ENCODE data around the gene DNAH3.
"Not testable (repeated sequence)": the region's sequence is repeated elsewhere in the genome, so short reads cannot be mapped to it uniquely, and the experiment has no call there.

Gene DNAH3

DNA sequence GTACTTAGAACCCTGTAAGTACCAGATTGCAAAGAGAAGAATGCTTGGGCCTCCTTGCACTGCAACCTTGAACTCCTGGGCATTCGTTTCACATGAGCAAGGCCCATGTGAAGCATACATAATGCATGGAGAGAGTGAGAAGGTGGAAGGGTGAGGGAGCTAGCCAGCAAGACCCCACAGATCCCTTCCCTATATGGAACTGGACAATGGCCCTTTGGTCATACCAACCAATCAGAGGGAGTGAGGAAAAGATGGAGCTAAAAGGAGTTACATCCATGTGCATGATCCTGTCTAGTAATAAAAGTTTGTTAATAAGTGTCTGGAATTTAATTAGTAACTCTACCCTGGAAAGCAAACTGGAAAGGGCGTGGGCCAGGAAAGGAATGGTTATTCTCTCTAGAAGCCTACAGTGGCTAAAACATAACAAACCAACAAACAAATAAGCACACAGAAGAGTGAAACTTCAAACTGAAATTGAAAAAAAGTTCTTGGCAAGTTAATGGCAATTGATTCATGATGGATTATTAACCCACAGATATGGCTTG is 29.6 kb downstream of the DNAH3 start:
- DNase-seq, result no peak

DNA sequence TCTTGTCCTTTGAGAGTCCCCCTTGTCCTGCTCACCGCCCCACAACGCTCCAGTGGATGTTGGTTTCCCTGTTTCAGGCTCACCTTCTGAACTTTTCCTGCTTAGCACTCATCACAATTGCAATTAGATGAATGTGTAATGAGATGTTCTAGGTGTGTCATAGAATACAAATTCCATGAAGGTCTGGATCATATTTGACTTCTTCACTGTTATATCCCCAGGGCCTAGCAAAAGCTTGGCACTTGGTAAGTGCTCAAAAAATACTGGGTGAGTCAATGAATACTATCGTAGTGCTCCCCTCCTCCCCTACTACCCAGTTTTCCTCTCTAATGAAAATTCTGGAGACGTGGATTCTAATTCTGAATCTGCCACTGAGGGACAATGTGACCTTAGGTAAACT is 33.1 kb downstream of the DNAH3 start:
- no peak for DNase-seq

DNA sequence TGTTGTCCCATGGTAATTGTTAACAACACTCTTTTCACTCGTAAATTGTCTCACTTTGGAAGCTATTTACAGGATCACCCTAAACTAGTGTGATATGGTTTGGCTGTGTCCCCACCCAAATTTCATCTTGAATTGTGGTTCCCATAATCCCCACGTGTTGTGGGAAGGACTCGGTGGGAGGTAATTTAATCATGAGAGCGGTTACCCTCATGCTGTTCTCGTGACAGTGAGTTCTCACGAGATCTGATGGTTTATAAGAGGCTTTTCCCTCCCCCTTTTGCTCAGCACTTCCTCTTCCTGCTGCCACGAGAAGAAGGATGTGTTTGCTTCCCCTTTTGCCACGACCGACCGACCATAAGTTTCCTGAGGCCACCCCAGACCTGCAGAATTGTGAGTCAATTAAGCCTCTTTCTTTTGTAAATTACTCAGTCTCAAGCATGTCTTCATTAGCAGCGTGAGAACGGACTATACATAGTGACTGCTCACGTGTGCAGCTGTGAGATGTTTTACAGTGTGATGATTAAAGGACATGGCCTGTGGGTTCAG is 34.4 kb downstream of the DNAH3 start:
- DNase-seq, result peak; percentile 15

DNA sequence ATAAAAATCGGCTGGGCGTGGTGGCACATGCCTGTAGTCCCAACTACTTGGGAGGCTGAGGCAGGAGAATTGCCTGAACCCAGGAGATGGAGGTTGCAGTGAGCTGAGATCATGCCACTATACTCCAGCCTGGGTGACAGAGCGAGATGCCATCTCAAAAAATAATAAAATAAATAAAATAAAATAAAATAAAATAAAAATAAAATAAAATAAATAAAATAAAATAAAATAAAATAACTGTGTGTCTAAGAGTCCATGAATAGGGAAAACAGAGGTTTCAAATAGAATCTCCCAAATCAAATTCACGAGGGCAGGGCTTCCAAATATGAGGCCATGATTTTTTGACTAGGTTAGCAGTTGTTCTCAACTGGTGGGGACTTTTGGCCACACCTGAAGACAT is 35.1 kb downstream of the DNAH3 start:
- DNase-seq, result not testable (repeated sequence)

DNA sequence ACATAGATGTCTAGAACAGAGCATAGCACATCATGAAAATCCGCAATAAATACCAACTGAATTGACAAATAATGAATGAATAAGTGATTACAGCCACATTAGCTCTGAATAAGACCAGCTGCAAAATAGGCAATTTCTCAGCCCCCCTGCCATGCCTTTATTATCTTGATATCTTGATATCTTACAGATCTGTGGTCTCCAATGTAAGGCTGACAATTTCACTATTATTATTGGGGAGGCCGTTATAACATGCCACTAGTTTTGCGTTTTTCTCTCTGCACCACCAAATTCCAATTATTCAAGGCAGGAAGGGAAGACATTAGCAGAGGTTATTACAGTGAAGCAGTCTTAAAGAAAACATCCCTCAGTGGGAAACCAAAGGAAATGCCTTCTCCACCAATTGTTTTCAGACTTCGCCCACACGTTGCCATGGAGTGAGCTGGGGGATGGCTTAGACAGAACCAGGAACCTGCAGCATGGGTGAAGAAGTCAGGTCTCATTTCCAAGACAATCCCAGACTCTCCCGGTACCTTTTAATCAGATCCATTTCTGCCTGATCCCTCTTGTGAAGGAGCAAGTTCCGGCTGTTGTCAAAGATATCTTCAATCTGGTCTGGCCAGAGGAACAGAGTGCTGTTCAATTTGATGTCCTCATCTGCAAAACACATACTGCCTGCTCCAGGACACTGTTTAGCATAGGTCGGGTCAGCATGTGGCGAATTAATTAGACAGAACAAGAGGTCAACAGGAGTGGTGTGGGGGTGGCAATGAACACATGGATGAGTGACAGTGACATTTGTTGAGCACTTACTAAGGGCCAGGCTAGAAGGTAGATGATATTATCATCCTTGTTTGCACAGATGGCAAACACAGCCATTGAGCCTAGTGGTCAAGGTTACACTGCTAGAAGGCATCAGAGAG is 46.4 kb downstream of the DNAH3 start:
- peak; percentile 78 for DNase-seq

DNA sequence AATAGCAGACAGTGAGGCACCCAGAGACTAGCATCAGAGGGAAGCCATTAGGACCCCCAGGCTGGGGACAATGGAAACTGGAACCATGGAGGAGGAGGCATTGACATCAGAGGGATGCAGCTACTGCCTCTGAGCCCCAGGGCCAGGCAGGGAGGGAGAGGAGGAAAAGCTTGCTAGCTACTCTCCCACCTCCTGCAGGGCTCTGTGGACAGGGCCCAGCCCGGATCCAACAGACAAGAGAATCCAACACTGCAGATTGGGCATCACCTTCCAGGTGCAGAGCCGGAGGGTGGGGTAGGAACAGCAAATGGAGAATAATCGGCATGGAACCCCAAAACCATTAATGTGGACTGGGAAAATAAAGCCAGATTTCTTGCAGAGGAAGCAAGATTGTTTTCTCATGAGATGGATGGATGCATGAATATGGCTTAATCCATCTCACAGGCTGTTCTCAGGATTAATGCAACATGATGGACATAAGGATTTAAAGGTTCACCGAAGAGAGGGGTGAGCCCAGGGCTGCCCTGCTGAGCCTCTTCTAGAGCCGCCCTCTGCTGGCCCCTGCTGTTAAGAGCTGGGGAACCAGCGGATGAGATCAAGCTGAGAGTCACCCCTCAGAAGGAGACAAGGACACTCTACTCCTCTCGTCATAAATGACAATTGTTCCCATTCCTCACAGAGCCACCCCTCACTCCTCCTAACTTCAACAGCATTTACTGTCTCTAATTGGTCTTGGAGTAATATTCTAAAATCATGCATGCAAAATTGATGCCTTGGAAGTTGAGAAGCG is 48.8 kb downstream of the DNAH3 start:
- peak; percentile 26 for DNase-seq

DNA sequence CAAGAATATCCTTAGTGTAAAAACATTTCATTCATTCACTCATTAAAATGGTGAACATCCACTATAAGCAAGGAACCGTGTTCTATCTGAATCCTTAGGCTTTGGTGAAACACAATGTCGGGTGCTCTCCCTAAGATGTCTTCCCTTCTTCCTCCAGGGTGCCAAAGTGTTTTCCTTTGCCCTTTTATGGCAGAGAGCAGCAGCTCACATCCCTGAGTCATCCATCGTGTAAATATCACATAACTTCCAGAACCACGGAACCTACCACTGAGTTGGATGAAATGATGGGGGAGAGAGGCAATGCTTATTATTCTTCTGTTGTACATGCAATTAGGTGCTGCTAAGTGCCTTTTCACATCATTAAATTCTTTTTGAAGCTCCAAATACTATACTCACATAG is 50.2 kb downstream of the DNAH3 start:
- DNase-seq, result peak; percentile 86

DNA sequence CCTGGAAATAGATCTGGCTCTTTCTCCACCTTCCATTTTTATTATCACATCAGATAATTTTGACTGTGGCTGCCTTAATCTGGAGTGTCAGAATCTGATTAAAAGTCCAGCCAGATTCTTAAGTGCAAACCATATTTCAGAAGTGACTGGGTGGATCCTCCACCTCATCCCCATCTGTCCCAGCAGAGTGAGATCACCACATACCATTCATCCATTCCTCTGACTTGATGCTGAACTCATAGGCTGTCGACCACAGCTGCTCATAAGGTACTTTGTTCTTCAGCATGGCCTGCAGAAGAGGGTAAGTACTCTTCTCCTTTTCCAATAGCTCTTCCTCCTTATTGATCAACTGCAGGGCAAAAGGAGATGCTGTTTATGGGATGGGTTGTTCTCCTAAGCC is 53.5 kb downstream of the DNAH3 start:
- DNase-seq, result peak; percentile 68

DNA sequence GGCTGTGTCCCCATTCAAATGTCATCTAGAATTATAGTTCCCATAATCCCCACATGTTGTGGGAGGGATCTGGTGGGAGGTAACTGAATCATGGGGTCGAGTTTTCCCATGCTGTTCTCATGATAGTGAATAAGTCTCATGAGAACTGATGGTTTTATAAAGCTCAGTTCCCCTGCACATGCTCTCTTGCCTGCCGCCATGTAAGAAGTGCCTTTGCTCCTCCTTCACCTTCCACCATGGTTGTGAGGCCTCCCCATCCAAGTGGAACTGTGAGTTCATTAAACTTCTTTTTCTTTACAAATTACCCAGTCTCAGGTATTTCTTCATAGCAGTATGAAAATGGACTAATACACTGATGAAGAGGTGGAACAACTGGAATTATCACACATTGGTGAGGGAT is 55.9 kb downstream of the DNAH3 start:
- DNase-seq, result not testable (repeated sequence)

DNA sequence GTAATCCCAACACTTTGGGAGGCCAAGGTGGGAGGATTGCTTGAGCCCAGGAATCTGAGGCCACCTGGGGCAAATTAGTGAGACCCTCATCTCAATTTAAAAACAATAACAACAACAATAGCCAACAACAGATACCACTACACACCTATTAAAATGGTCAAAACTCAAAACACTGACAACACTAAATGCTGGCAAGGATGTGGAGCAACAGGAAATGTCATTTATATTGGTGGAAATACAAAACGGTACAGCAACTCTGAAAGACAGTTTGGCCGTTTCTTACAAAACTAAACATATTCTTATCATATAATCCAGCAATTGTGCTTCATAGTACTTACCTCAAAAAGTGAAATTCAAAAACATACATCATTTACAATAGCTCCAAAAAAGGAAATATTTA is 57.7 kb downstream of the DNAH3 start:
- DNase-seq, result no peak

DNA sequence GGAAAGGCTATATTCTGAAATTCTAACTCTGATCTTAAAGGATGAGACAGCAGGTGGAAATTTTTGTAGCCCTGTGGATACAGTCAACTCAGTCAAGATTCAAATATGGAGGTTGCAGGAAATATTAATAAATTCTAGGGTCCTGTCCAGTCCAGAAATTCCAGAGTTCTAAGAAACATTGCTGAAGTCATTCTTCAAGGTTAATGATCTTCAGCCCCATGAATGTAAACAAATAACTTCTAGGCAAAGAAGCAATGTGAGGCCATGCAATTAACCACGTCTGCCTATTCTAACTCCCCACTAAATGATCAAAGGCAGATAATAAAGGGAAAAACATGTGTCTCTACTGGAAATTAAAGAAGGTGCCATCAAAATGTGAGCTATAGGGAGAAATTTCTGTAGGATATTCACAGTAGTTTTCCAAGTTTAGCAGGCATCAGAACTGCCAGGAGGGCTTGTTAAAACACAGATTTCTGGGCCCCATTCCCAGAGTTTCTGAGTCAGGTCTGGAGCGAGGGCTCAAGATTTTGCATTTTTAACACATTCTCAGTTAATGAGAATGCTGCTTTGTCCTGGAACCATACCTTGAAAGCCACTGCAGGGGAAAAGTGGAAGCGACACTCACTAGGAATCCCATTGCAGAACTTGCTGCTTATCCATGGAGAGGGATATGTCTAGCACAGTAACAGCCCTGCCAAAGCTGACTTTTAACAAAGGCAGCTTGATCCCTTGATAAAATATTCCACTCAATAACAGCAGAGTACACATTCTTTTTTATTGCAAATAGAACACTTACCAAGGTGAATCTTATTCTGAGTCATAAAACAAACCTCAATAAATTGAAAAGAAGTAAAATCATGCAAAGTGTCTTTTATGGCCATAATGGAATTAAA is 61.8 kb downstream of the DNAH3 start:
- DNase-seq, result peak; percentile 46

DNA sequence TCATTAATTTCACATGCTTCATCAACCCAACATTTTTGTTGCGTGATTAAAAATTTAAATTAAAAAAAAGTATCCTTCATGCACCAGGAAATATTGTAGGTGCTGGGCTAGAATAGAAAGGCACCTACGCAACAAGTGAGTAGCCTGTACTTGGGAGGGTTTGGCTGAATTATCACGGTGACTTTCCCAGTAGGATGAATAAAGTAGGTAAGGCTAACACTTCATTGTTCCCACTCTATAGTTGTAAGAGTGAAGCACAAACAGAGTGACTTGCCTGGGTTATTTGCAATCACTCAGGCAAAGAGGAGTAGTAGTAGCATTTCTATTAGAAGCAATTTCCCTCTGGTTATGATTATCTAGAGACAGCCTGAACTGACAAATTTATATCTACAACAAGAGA is 62.5 kb downstream of the DNAH3 start:
- no peak for DNase-seq

DNA sequence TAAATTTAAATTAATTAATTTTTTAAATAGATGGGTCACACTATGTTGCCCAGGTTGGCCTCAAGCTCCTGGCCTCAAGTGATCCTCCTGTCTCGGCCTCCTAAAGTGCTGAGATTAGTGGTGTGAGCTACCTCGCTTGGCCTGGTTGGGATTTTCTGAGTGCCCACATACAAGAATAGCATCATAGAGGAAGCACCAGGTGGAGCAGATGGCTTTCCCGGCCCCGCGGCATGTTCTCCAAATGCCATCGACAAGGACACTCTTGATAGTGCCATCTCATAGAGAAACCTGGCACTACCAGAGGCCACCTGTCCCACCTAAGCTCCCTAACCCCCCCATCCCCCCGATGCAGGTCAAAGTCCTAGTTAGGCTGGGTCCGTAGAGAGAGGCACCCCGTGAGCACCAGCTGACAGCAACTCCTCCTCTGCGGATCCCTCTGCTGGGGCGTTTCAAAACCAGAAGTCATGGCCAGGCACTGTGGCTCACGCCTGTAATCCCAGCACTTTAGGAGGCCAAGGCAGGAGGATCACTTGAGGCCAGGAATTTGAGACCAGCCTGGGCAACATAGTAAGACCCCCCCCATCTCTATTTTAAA is 65.9 kb downstream of the DNAH3 start:
- no peak for DNase-seq

DNA sequence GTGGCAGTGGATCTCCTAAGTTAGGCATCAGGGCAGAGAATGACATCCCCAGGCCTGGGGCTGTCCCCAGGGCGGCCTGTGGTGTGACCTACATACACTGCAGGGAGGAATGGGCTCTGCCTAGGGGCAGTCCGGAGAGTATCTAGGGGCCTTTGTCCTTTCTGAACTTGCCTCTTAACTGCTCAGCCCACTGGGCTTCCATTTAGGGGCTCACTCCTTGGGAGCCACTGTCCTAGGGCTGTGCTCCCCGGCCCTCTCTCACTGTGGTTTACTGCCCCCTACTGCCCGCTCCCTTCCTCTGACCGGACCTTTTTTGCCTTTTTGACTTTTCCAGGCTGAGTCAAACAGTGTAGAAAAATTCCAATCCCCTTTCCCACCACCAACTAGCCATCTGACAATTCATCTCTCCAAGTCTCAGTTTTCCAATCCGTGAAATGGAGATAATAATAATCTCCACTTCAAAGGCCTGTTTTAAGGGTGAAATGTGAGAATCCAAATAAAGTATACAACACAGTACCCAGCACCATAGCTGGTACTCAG is 66.8 kb downstream of the DNAH3 start:
- DNase-seq, result peak; percentile 53

DNA sequence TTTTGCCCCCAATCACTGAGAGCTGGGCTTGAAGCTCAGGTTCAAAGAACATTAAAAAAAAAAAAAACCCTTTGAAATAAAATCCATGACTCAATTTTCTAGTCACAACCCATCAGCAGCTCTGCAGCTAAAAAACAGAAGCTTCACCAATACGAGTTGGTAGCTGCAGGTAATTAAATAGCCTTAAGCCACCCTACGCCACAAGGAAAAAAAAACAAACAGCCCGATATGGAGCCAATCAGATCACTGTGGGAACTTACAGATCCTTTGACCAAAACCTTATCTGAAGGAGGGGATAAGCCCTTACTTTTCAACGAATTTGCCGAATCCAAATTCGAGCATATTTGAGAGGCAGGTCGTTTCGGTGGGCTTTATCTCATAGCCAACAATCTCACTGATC is 69.3 kb downstream of the DNAH3 start:
- DNase-seq, result no peak

DNA sequence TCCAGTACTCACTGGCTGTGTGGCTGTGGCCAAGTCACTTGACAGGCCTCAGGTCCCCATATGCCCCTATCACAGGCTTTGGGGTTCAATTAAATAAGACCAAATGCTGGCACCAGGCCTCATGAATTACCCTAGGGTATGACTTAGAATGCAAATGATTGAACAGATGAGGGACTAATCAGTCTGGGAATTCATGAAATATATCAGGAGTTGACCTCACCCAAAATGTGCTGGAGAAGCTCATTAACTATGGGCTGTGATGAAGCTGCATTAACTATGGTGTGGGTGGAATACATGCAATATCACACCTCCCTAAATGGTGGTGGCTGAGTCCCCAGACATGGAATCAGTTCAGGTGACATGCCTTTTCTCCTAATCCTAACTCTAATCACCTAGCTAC is 72.1 kb downstream of the DNAH3 start:
- DNase-seq, result no peak

DNA sequence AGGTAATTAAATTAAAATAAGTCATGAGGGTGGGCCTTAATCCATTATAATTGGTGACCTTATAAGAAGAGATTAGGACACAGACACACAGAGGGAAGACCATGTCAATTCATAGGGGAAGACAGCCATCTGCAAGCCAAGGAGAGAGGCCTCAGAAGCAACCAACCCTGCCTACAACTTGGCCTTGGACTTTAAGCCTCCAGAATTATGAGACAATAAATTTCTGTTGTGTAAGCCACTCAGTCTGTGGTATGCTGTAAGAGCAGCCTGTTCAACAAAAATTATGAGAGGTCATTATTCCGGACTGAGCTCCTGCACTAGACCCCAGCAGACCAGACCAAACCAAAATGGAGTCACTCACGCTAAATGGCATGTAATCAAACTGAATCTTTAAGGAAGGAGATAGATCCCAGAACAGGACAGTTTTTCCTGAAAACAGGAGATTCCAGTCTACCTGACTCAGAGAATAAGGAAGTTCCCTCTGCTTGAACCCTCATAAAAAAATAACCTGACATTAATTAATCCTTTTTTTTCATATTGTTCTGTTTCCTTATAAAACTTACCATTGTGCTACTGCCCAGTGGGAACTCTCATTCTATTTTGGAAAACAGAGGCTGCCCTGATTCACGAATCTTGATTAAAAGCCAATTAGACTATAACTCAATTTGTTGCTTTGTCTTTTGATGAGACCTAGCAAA is 74.3 kb downstream of the DNAH3 start:
- DNase-seq, result no peak

DNA sequence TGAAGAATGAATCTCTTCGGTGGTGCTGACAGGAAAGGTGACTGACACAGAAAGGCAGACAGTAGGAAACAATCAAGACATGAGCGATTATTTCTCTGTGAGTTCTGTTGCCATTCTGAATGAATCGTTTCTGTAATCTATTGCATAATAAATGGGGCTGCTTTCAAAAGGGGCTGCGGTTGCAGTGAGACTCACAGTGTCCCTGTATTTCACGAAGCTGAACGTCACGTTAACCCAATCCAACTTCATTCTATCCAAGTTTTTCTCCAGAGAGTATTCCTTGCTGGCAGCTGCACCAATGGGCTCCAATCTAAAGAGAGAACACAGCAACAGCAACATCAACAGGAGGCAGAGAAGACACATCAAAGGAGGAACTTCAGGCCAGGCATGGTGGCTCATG is 75.4 kb downstream of the DNAH3 start:
- DNase-seq, result no peak

DNA sequence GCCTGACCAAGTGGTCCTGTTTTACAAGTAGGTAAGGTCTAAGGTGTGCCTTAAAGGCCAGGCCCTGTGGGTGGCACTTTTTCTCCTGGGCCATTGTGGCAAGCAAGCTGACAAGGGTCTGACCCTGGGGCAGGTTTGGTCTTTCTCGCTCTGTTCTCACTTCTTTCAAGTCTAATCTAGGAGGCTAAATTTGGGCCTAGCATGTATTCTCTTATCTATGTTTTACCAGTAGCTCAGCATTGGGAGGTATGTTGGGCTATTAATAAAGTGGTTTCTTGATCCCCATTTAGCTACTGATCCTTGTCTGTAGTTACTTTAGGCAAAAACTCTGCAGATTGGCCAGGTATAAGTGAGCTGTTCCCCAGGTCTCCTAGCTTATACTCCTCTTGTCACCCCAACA is 77.7 kb downstream of the DNAH3 start:
- no peak for DNase-seq

DNA sequence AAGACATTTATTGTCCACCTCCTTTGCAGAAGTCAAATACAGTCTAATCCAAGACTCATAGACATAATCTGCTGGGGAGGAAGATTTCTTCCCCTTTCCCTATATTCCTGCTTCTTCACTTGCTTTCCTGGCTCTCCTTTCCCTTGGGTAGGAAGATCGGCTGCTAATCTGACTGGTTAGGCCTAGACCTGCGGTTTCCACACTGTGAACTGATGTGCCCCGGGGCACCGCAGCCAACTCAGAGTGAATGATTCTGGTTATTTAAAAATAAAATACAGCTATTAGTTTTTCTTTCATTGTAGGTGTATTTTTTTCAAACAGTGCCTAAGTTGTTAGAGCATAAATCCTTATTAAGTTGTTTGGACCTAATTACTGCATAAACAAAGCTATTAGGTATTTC is 78.9 kb downstream of the DNAH3 start:
- DNase-seq, result no peak

DNA sequence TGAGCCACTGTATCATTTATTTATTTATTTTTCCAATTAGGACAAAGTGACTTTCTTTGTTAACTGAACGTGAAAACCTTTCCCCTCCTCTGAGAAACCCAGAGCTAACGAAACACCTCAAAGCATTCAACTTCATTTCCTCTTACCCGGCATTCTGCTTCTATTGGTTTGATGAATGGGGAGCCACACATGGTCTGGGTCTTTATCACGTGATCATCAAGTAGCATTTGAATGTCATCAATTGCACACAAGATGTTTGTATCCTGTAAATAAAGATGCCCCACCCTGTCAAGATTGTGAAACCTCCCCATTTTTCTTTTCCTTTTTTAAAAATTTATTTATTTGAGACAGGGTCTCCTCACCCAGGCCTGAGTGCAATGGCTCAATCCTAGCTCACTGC is 80.1 kb downstream of the DNAH3 start:
- no peak for DNase-seq

All from fibroblast of skin of right biceps (primary cell).